ENCODE results near the gene SLC30A1.
"Not testable (repeated sequence)": the region's sequence is repeated elsewhere in the genome, so short reads cannot be mapped to it uniquely, and the experiment has no call there.

The SLC30A1 gene

DNA sequence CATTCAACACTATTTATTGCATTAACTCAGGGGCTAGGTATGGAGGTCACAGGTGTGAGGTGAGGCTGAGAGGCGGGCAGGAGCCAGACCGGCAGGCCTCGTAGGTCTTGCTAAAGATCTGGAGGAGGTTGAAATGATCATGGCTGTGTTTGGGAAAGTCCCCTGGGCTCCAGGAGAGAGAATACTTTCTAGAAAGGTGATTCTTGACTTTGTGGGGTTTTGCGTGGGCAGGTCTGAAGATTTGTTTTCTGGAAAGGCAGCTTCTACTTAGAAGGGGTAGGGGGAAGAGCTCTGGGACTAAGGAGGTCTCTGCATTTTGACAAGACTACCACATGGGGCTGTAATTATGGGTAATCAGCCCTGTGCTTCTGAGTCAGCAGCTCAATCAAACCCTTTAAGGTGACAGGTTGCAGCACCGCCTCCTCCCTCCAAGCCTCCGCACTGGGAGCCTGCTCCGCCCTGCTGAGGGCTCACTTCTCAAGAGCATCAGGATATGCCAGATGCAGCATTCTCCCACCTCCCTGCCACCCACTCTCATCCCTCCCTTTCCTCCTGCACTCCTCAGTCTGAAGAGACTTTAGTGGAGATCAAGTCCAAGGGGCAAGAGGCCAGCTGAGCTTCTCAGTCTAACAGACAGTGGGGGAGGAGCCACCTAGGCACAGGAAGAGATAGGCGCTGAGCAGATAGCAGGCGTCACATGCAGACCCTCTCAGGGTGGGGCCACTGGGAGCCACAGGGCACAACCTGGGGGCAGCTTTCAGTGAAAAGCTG lies 30.5 kb downstream of the SLC30A1 start:
- peak in 1 of 4 experiments; percentile 13 for DNase-seq (ENCODE audit: low read depth in 4 of 4, low spot score in 1 of 4)

DNA sequence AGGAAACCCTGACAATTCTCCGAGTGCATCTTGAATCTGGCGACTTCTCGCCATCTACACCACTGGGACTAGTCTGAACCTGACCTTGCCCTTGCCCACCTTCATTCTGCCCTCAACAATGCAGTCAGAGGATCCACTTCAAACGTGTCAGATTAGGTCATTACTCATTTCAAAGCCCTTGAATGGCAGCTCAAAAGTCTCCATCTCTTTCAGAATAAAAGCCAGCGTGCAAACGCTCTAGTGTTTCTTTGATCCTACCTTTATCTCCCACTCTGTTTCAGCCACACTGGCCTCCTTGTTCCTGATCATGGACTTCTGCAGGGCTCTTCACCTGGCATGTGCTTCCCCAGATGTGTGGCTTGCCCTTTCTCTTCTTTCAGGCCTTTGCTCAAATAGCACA lies 31.3 kb downstream of the SLC30A1 start:
- DNase-seq (ENCODE audit: low read depth in 4 of 4, low spot score in 1 of 4): no peak

DNA sequence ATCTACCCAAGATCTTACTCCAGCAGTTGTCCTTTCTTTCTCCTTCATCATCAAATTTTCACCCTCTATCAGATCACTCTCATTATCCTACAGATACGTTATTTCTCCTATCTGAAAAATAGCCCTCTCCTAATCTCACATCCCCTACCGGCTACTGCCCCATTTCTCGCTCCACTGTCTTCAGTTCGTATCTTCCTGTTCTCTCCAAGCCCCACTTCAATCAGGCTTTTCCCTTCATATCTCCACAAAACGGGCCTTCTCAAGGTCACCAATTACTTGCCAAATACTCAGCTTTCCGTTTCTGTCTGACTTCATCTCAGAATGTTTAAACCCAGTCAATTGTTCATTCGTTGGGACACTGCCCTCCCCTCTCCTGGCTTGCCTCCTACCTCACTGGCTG lies 32.4 kb downstream of the SLC30A1 start:
- DNase-seq (ENCODE audit: low read depth in 4 of 4, low spot score in 1 of 4): no peak

DNA sequence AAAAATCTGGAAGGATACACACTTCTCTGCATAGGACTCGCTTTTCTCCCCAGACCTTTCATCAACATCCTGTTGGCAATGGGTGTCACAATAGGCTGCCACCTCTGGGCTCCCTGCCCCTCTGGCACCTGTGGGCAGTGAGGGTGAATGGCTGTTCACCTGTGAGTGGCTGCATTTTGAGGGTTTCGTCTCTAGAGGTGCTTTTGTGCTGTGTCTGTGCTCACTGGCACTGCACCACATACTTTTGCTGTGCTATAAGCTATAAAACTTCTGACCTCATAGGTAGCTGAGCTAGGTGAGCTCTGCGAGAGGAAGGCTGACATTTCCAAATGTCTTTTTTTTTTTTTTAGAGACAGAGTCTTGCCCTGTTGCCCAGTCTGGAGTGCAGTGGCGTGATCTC lies 35.9 kb downstream of the SLC30A1 start:
- no peak for DNase-seq (ENCODE audit: low read depth in 4 of 4, low spot score in 1 of 4)

DNA sequence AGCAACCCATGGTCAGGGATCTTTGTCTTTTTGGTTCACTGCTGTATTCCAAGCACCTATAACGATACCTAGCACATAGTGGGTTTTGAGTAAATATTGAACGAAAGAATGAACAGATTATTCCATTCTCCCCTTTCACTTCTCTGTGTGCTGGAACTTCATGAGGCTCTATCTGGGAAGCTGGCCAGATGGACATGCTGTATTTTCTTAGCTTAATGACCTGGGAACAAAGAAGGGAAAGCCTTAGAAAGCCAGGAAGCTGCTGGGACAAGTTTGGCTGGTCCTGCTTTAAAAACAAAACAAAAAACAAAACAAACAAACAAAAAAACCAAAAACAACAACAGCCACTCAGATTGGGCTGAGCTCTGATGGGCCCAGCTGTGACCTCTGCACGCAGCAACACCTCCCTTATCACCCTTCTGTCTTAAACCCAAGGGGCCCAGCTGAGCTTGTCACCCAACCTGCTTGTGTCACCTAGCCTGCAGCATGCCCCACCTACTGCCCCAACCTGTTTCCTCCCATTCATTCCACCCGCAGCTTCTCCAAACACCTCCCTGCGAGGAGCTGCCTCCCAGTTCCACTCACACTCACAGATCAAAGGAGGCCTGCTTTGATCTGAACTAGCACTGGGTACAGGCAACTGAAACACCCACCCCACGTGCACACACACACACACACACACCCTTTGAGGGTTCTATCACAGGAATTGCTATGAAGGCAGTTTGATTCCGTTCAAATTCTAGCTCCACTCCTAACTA lies 37.1 kb downstream of the SLC30A1 start:
- DNase-seq (ENCODE audit: low read depth in 4 of 4, low spot score in 1 of 4): no peak

DNA sequence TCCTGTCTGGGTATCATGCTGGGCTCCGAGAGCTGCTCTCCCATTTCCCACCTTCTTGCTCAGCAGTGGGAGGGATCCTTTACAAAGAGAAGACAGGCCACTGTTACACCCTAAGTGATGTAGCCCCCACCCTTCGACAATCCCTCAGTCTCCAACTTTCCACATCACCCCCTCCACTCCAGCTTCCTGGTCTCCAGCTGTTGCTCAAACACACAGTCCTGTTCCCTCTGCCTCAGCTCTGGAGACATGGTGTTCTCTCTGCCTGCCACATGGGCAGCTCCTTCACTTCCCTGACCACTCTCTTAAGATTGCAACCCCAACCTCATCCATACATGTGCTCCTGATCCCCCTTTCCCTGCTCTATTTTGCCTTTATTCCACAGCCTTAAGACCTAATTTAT lies 37.7 kb downstream of the SLC30A1 start:
- DNase-seq (ENCODE audit: low read depth in 4 of 4, low spot score in 1 of 4): no peak

DNA sequence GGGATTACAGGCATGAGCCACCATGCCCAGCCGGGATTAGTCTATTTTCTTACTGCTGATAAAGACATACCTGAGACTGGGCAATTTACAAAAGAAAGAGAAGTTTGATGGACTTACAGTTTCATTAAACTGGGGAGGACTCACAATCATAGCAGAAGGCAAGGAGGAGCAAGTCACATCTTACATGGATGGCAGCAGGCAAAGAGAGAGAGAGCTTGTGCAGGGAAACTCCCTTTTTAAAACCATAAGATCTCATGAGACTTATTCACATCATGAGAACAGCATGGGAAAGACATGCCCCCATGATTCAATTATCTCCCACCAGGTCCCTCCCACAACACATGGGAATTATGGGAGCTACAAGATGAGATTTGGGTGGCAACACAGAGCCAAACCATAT lies 38.1 kb downstream of the SLC30A1 start:
- not testable (repeated sequence) for DNase-seq (ENCODE audit: low read depth in 4 of 4, low spot score in 1 of 4)

DNA sequence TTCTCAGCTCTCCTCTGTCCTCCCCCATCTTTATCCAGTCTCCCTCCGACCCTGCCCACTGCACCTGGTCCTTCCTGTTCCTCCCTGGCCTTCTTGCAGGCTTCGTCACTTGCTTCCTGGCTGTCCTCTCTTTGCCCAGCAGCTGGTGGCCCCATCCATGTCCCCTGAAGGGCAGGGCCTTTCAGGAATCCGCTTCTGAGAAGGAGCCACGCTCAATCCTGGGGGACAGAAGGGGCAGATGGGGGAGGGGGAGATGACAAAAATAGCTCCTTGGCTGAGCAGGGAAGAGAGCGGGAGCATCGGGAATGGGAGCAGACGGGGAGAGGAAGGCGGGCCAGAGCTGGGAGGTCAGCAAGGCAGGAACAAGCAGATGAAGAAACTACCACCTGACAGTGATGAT lies 40.7 kb downstream of the SLC30A1 start:
- DNase-seq (ENCODE audit: low read depth in 4 of 4, low spot score in 1 of 4): no peak

DNA sequence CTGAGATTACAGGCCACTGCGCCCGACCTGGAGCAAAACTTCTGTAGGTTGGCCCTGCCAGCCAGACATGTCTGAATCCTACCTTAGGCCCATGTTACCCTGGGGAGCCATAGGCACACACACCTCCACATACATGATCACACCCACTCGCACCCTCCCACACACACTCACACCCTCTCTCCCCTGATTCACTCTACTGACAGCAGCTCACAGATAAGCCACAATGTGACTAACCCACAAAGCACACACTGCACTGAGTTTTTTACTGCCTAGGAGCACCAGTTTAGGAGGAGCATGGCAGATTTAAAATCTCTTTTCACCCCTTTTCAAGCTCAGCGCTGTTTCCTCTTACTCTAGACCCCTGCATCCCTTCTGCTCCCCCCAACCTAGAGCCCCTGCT lies 41.7 kb downstream of the SLC30A1 start:
- DNase-seq (ENCODE audit: low read depth in 4 of 4, low spot score in 1 of 4): no peak

DNA sequence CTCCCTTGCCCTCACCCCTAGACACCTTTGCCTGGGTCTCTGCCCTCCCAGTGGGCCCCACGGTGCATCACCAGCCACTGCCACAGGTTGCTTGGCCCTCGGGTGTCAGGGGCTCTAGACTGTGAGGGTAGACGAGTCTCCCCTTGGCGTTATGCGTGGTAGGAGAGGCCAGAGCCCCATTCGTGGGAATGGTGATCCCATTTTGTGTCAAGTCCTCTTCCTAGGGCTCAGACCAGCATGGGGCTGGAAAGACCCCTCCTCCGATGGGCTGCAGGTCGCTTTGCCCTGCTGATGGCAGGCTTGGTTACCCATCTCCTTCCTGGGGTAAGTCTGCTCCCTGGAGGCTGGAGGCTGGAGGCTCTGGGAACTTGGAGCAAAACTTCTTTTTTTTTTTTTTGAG lies 42.4 kb downstream of the SLC30A1 start:
- no peak for DNase-seq (ENCODE audit: low read depth in 4 of 4, low spot score in 1 of 4)

DNA sequence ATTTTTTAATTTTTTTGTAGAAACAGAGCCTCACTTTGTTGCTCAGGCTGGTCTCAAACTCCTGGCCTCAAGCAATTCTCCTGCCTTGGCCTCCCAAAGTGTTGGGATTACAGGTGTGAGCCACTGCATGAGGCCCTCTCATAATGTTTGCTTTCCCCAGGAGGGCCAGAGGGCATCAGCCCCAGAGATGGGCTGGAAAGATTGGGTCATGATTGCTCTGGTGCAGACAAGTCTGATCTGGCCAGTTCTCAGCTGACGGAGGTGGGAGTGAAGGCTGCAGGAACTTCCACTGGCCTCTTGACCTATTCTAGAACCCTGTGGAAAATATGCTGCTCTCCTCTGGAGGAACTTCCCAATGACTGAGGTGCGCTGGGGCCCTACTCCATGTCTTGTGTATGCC lies 43.6 kb downstream of the SLC30A1 start:
- DNase-seq (ENCODE audit: low read depth in 4 of 4, low spot score in 1 of 4): no peak

DNA sequence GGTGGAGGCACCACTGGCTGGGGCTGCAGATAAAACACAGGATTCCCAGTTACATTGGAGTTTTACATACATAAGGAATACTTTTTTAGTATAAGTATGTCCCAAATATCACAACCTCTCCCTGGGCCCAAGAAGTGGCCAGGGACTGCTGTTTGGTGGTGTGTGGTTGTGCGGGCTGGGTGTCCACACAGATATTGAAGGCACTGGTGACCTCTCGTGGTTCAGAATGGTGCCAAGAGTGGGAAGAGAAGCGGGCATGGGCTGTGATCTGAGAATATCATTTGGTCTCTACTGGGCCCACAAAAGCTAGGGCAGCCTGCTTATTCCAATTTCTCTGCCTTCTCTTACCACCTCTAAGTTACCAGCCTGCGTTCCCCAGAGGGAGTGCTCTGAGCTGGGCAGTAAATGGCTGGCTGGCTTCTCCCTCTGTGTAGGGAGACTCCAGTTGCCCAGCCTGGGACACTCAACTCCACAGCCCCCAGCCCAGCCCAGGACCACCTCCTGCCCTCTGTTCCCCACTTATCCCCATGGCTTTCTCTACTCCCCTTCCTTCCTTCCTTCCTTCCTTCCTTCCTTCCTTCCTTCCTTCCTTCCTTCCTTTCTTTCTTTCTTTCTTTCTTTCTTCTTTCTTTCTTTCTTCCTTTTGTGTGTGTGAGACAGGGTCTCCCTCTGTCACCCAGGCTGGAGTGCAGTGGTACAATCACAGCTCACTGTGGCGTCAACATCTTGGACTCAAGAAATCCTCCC lies 44.2 kb downstream of the SLC30A1 start:
- DNase-seq (ENCODE audit: low read depth in 4 of 4, low spot score in 1 of 4): no peak

DNA sequence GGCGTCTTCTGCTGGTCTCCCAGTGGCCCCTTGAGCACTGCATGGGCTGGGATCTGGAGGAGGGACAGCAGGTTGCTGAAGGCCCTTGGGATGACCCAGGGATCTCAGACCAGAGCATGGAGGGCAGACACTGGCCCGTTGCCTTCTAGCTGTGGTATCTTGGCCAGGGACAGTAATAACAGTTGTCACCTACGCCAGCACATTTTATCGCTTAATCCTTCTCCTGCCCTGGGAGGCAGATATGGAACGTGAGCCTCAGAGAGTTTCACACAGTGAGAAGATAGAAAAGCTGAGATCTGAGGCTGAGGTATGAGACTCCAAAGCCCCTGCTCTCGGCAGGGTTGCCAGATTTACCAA lies 46.9 kb downstream of the SLC30A1 start:
- no peak for DNase-seq (ENCODE audit: low read depth in 4 of 4, low spot score in 1 of 4)

DNA sequence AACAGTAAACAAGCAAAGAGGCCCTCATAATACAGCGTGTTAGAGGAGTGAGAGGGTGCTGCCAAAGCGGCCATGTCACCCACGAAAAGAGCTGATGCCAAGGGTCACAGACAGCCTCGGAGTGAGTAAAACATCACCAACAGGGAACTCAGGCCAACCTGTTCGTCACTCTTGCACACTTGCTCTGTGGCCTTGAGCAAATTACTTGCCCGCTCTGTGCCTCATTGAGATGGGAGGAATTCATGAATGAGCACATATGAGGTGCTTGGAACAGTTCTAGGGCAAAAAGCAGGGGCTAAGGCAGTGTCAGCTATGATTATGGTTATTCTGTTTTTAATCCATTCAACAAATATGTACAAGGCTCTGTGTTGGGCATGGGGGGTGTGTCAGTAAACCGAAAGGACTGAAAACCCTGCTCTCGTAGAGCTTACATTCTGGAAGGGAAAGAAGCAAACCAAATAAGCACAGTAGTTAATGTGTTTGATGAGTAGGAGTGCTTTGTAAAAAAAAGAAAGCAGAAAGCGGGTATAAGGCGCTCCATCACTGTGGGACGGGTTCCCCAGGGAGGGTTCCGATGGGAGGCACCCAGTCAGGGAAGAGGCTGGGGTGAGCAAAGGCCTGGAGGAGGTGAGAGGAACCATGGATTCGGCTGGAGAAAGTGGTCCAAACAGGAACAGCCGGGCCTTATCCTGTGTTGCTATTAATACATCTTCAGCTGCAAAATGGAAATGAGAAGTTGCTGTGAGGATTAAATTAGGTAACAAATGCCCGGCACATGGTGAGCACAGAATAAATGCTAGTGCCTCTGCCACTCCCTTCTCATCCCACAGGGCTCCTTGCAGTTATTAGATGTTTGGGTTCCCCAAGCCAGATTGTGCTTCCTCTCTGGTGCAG lies 47.5 kb downstream of the SLC30A1 start:
- DNase-seq (ENCODE audit: low read depth in 4 of 4, low spot score in 1 of 4): no peak

DNA sequence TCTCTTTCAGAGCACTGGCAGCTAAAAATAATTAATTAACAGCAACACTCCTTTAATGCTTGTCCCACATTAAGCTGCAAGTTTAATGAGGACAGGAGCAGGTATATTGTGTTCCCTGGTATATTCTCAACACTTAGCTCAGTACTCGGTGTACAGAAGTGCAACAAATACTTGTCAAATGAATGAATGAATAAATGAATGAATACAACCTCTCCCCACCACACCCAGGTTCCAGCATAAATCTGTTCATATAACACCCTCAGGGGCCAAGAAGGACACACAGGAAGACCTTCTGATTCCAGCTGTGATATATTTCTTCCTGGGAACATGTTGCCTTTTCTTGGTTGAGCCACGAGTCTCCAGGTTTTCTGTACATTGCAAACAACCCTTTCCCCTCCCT lies 48.9 kb downstream of the SLC30A1 start:
- no peak for DNase-seq (ENCODE audit: low read depth in 4 of 4, low spot score in 1 of 4)

DNA sequence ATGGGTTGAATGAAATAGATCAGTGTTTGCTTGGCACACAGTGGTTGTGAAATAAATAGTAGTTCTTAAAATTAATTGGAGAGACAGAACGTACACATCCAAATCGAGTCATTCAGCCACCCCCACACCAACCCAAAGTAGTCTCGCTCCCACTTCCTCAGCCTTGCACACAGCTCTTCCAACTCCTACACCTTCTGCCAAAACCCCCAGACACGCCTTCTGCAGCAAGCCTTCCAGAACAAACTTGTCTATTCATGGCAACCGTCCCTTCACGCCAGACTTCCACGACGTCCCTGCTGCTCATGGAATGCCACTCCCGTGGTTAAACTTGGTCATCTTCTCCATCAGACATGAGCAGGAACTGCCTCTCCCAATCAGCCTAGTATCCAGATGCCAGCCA lies 49.5 kb downstream of the SLC30A1 start:
- DNase-seq (ENCODE audit: low read depth in 4 of 4, low spot score in 1 of 4): no peak

DNA sequence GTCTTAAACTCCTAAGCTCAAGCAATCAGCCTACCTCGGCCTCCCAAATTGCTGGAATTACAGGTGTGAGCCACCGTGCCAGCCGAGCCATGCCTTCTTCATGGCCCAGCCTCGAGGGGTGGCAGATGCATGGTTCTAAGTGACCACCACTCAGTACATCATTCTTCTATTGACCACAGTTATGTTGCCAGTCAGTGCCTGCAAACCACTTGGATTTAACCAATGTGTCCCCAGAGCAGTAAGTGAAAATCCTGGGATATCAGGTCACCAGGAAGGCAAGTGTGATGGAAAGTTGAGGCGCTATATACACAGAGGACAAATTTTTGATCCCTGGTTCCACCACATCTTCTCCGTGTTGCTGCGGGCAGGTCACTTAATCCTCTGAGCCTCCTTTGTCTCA lies 50.0 kb downstream of the SLC30A1 start:
- no peak for DNase-seq (ENCODE audit: low read depth in 4 of 4, low spot score in 1 of 4)

DNA sequence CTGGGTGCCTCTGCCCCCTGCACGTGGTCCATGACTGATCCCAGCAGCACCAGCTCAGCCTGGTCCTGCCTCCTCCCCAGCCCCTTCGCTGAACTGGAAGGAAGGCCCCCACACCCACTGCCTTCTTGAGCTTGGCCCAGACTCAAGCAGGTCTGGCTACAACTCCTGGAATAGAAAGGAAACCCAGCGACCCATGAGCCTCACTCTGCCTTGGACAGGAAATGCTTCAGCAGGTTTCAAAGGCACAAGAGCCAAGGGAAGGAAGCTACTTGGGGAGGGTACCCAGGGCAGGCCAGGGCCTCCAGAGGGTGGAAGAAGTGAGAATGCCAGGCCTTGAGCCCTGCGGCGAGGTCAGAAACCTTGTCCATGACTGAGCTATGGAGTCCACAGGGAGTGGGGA lies 51.1 kb downstream of the SLC30A1 start:
- DNase-seq (ENCODE audit: low read depth in 4 of 4, low spot score in 1 of 4): no peak

DNA sequence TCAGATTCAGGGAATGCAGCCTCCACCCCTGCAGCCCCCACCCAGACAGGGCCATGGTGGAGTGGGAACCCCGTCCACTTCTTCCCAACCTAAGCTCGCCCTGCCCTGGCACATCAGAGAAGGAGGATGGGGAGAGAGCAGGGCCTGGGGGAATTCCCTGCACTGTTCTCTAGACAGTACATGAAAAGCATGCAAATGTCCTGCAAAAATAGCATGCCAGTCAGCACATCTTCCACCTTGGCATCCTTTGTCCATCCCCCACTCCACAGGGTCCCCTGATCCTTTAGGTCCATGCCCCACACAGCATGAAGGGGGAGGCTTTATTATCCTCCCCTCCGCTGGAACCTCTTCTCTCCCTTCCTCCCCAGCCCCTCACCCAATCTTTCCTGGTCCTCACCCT lies 52.0 kb downstream of the SLC30A1 start:
- DNase-seq (ENCODE audit: low read depth in 4 of 4, low spot score in 1 of 4): no peak

DNA sequence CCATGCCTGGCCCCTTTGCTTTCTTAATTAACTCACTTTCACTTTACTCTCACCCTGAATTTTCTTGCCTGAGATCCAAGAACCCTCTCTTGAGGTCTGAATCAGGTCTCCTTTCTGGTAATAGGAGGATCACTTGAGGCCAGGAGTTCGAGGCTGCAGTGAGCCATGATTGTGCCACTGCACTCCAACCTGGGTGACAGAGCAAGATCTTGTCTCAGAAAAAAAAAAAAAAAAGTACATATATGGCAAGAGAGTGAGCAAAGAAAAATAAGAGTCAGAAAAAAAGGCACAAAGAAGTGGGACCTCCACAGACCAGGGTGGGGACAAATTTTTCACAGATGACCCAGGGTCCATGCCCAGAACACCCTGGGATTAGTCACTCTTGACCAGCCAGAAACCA lies 52.9 kb downstream of the SLC30A1 start:
- no peak for DNase-seq (ENCODE audit: low read depth in 4 of 4, low spot score in 1 of 4)

DNA sequence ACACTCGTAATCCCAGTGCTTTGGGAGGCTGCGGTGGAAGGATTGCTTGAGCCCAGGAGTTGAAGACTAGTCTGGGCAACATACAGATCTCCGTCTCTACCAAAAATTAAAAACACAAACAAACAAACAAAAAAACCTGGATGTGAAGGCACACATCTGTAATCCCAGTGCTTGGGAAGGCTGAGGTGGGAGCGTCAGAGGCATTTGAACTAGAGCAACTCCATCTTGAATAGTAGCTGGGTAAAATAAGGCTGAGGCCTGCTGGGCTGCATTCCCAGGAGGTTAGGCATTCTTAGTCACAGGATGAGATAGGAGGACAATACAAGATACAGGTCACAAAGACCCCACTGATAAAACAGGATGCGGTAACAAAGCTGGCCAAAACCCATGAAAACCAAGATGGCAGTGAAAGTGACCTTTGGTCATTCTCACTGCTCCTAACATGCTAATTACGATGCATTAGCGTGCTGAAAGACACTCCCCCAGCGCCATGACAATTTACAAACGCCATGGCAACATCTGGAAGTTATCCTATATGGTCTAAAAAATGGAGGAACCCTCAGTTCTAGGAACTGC lies 53.8 kb downstream of the SLC30A1 start:
- DNase-seq (ENCODE audit: low read depth in 4 of 4, low spot score in 1 of 4): no peak
